Stimulated activated CD4-positive, alpha-beta T cell treated with anti-CD3 and anti-CD28 coated beads, Interleukin-4, amount 100 ng/mL, for 24 hours (primary cell): ENCODE results near the gene TMEM81.

Experiments
- DNase-seq: peaks from one replicate; pipeline ENCODE4 v3.0.0-alpha.2; 2020

TMEM81 gene

GRCh38 chr1:205075642-205076155 is 8.6 kb downstream of the TMEM81 start:
- DNase-seq, result no peak

GRCh38 chr1:205074513-205074912 is 9.7 kb downstream of the TMEM81 start:
- no peak for DNase-seq

GRCh38 chr1:205074084-205074483 is 10.2 kb downstream of the TMEM81 start:
- no peak for DNase-seq

GRCh38 chr1:205073511-205073910 is 10.7 kb downstream of the TMEM81 start:
- DNase-seq, result no peak

- no peak for DNase-seq
These were observed 11.4 kb downstream of the TMEM81 start for GRCh38 chr1:205072881-205073280.

GRCh38 chr1:205072286-205072685 is 12.0 kb downstream of the TMEM81 start:
- DNase-seq, result no peak

GRCh38 chr1:205071801-205072200 is 12.5 kb downstream of the TMEM81 start:
- DNase-seq, result no peak

- no peak for DNase-seq
These were observed 13.2 kb downstream of the TMEM81 start for GRCh38 chr1:205071028-205071409.

- no peak for DNase-seq
These were observed 14.7 kb downstream of the TMEM81 start for GRCh38 chr1:205069371-205070125.

GRCh38 chr1:205068457-205069040 is 15.7 kb downstream of the TMEM81 start:
- no peak for DNase-seq

- DNase-seq, result no peak
These were observed 16.3 kb downstream of the TMEM81 start for GRCh38 chr1:205068001-205068400.

GRCh38 chr1:205067031-205067430 is 17.2 kb downstream of the TMEM81 start:
- no peak for DNase-seq

- DNase-seq, result no peak
These were observed 18.0 kb downstream of the TMEM81 start for GRCh38 chr1:205066141-205066818.

- no peak for DNase-seq
These were observed 18.6 kb downstream of the TMEM81 start for GRCh38 chr1:205065666-205066065.

GRCh38 chr1:205064741-205065316 is 19.4 kb downstream of the TMEM81 start:
- no peak for DNase-seq

- no peak for DNase-seq
These were observed 20.0 kb downstream of the TMEM81 start for GRCh38 chr1:205064301-205064700.

- DNase-seq, result no peak
These were observed 21.4 kb downstream of the TMEM81 start for GRCh38 chr1:205062895-205063294.

- no peak for DNase-seq
These were observed 21.9 kb downstream of the TMEM81 start for GRCh38 chr1:205062319-205062718.

GRCh38 chr1:205061665-205062069 is 22.6 kb downstream of the TMEM81 start:
- peak; percentile 68 for DNase-seq

GRCh38 chr1:205061227-205061626 is 23.0 kb downstream of the TMEM81 start:
- no peak for DNase-seq

GRCh38 chr1:205060746-205061145 is 23.5 kb downstream of the TMEM81 start:
- no peak for DNase-seq

- DNase-seq, result no peak
These were observed 24.6 kb downstream of the TMEM81 start for GRCh38 chr1:205059660-205060059.

GRCh38 chr1:205058853-205059252 is 25.4 kb downstream of the TMEM81 start:
- no peak for DNase-seq
